OCI-LY3 (cell line): ENCODE measurements around the gene MYLIP.

Experiments used
- CTCF ChIP-seq: fragments of 200-600, 300-600 bp; sonication (generic); IDR thresholded peaks from 2 replicates; pipeline ENCODE4 v1.5.1; 2014; ENCODE audit warnings: antibody characterized with exemption, low read length, low read depth
- EZH2phosphoT487 ChIP-seq: fragments of 200-600 bp; shearing (Covaris generic); IDR thresholded peaks from 2 replicates; pipeline ENCODE4 v1.6.1; 2018; ENCODE audit warnings: antibody characterized with exemption, mixed run types, low read depth

- TF ChIP-seq CTCF (no peak), EZH2phosphoT487 (no peak)
These were observed 31.9 kb downstream of the MYLIP start for GRCh38 chr6:16160794-16161193.
